GM12878 (cell line): ENCODE measurements around the gene CYB5D1.

Experiments used
- CHD2 ChIP-seq: IDR thresholded peaks from 2 replicates; pipeline ENCODE4 v1.6.1; 2011; ENCODE audit warnings: low read depth, low read length, improper control_type of control experiment, borderline replicate concordance
- CTCF ChIP-seq, 3 experiments: IDR thresholded peaks in 2 of 3; conservative IDR thresholded peaks in 1 of 3; 2 replicates each; pipeline ENCODE4 v1.5.1; 2011; ENCODE audit warnings: low read depth in 3 of 3, low read length in 3 of 3, mild to moderate bottlenecking in 3 of 3, control low read depth in 2 of 3, moderate library complexity in 2 of 3, inconsistent platforms in 1 of 3, mixed read lengths in 1 of 3; ENCODE audit not compliant: control insufficient read depth in 2 of 3, insufficient read depth in 1 of 3; ENCODE audit errors: extremely low read depth in 1 of 3
- E4F1 ChIP-seq: fragments of 450-650 bp; IDR thresholded peaks from 2 replicates; pipeline ENCODE4 v1.6.1; 2018; ENCODE audit warnings: borderline replicate concordance, mild to moderate bottlenecking; ENCODE audit not compliant: partially characterized antibody
- EGR1 ChIP-seq, 2 experiments: IDR thresholded peaks; 1 replicate in 1 of 2; 2 replicates in 1 of 2; pipeline ENCODE4 v1.6.1; 2011 to 2012; ENCODE audit warnings: low read depth in 2 of 2, low read length in 2 of 2, borderline replicate concordance in 1 of 2, mild to moderate bottlenecking in 1 of 2, moderate library complexity in 1 of 2
- LARP7 ChIP-seq: fragments of 450-650 bp; IDR thresholded peaks from 2 replicates; pipeline ENCODE4 v1.6.1; 2017; ENCODE audit warnings: mild to moderate bottlenecking
- MYB ChIP-seq: fragments of 150-350 bp; IDR thresholded peaks from 2 replicates; pipeline ENCODE4 v1.6.1; 2014; ENCODE audit warnings: mild to moderate bottlenecking, low read depth, low read length, borderline replicate concordance
- POLR2A ChIP-seq: IDR thresholded peaks from 2 replicates; pipeline ENCODE4 v1.6.1; 2011; ENCODE audit warnings: low read depth, mild to moderate bottlenecking, low read length
- RAD21 ChIP-seq: IDR thresholded peaks from 2 replicates; pipeline ENCODE4 v1.6.1; 2011; ENCODE audit warnings: mild to moderate bottlenecking, low read depth, low read length, moderate library complexity; ENCODE audit not compliant: insufficient read depth
- SIN3A ChIP-seq: IDR thresholded peaks from 2 replicates; pipeline ENCODE4 v1.6.1; 2012; ENCODE audit warnings: low read depth, low read length, improper control_type of control experiment
- SUZ12 ChIP-seq: fragments of 200-600 bp; sonication (generic); IDR thresholded peaks from one replicate; pipeline ENCODE4 v1.6.1; 2018; ENCODE audit warnings: antibody characterized with exemption, mild to moderate bottlenecking; ENCODE audit not compliant: unreplicated experiment
- TBL1XR1 ChIP-seq: IDR thresholded peaks from 2 replicates; pipeline ENCODE4 v1.6.1; 2012; ENCODE audit warnings: low read depth, low read length, improper control_type of control experiment
- ZBTB40 ChIP-seq: fragments of 450-650 bp; IDR thresholded peaks from 2 replicates; pipeline ENCODE4 v1.6.1; 2016; ENCODE audit warnings: mild to moderate bottlenecking, moderate library complexity, borderline replicate concordance

- TF ChIP-seq CTCF (IDR thresholded peaks at IDR 0.05 in 2 of 3, conservative IDR thresholded peaks at IDR 0.05 in 1 of 3; ENCODE audit: control insufficient read depth in 2 of 3, extremely low read depth in 1 of 3, insufficient read depth in 1 of 3, low read depth in 3 of 3, low read length in 3 of 3) (no peak), SUZ12 (no peak), ZBTB40 (no peak), EGR1 (IDR thresholded peaks at IDR 0.05; ENCODE audit: borderline replicate concordance in 1 of 2, low read depth in 2 of 2, low read length in 2 of 2) (no peak), LARP7 (no peak), POLR2A (no peak), TBL1XR1 (no peak), SIN3A (no peak), E4F1 (no peak), MYB (no peak), CHD2 (no peak), RAD21 (no peak)
These were observed 37.1 kb downstream of the CYB5D1 start for GRCh38 chr17:7894866-7895265.
